HepG2 (cell line): ENCODE results near the gene PYGO2. TPM values are rescaled to one million over a fixed set of nuclear protein-coding genes. Genes with fewer than 3 reads are reported as not detected.

Experiments used
- CREM ChIP-seq, 2 experiments: sonication (generic) in 1 of 2; formaldehyde crosslinking in 1 of 2; IDR thresholded peaks; 2 replicates each; pipeline versions ENCODE4 v1.4.0 to v1.6.1; 2016 to 2020; ENCODE audit warnings: antibody characterized with exemption in 1 of 2, mild to moderate bottlenecking in 1 of 2, missing genetic modification reagents in 1 of 2
- ETV6 ChIP-seq: sonication (generic); formaldehyde crosslinking; conservative IDR thresholded peaks from 2 replicates; pipeline ENCODE4 v1.4.0; 2020; ENCODE audit warnings: missing genetic modification reagents
- NR3C1 ChIP-seq: sonication (generic); formaldehyde crosslinking; IDR thresholded peaks from 2 replicates; pipeline ENCODE4 v1.4.0; 2020; ENCODE audit warnings: missing genetic modification reagents
- SMYD3 ChIP-seq: sonication (generic); formaldehyde crosslinking; IDR thresholded peaks from 2 replicates; pipeline ENCODE4 v1.8.1; 2023; ENCODE audit warnings: mild to moderate bottlenecking, missing genetic modification reagents
- TAF15 ChIP-seq: fragments of 200-400 bp; formaldehyde crosslinking; IDR thresholded peaks from one replicate; pipeline ENCODE4 v1.6.1; 2018; ENCODE audit warnings: mild to moderate bottlenecking, low read depth, low read length; ENCODE audit not compliant: poor library complexity, severe bottlenecking
- ZMYM4 ChIP-seq: sonication (generic); formaldehyde crosslinking; IDR thresholded peaks from 2 replicates; pipeline ENCODE4 v1.8.1; 2023; ENCODE audit warnings: mild to moderate bottlenecking, missing genetic modification reagents
- ZNF652 ChIP-seq: IDR thresholded peaks from 2 replicates; pipeline ENCODE4 v1.6.1; 2016; ENCODE audit warnings: low read depth, borderline replicate concordance
- polyA plus RNA-seq, 8 experiments: library from polyadenylated mRNA; depleted of rRNA in 3 of 8; stranded (reverse) in 7 of 8; unstranded in 1 of 8; fragments of >200 nt; fragmentation: Illumina TruSeq in 4 of 8; extraction: Trizol in 4 of 8; gene quantifications; 2 replicates each; pipeline versions ENCODE4 v1.2.1 to v1.2.3, GENCODE V29; 2011 to 2016; ENCODE audit warnings: low read depth in 4 of 8, missing spikeins in 1 of 8, mixed read lengths in 1 of 8; ENCODE audit not compliant: insufficient read depth in 1 of 8
- total RNA-seq, 5 experiments: library from RNA; depleted of rRNA; stranded (reverse); fragments of >200 nt; fragmentation: Illumina TruSeq; extraction: Trizol; gene quantifications; 2 replicates each; pipeline ENCODE4 v1.2.3, GENCODE V29; 2016; ENCODE audit warnings: low read depth in 1 of 5
- TF ChIP-seq, protein P1 (sequence below): sonication (generic); formaldehyde crosslinking; IDR thresholded peaks from 2 replicates; pipeline ENCODE4 v1.5.0; 2020; ENCODE audit warnings: mild to moderate bottlenecking, missing genetic modification reagents, borderline replicate concordance
- TF ChIP-seq, protein P2 (sequence below): sonication (generic); formaldehyde crosslinking; IDR thresholded peaks from one replicate; pipeline ENCODE4 v1.5.1; 2020; ENCODE audit warnings: mild to moderate bottlenecking, missing genetic modification reagents; ENCODE audit errors: not compliant biosample characterization

Gene PYGO2
- total and polyA plus RNA-seq, 2 of the 13 experiments (the other 11 are each of a cell fraction or from before 2014, with no cell fraction given): 20.3 to 21.8 TPM

DNA sequence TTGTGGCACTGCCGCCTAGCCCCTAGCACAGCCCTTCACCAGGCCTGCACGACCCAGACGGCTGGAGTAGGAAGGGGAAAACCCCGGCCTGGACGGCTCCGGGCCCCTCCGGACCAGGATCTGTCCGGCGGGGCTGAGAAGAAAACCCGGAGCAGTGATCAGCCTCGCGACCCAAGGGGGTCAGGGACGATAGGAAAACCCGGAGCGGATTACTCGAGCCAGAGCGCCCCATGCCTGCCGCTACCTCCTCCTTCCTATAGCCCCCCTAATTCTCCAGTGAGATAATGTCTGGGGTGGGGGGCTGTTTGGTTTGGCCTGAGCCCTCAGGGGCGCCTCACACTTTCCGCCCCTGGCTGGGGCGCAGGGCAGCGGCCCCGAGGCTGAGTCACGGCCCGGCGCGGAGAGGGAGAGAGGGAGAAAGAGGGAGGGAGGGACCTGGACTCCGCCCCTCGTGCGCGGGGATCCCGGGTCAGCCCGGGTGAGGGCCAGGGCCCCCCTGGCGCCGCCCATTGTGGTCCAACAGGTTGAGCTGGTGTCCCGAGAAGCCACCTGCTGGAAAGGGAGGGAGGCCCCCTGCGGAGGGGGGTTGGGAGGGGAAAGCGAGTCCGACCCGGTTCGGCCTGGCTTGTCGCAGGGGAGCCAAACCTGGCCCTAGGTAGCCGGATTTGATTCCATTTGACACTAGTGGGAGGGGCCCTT lies 39.3 kb upstream of the PYGO2 start (continued):
- TF ChIP-seq, protein P1, sequence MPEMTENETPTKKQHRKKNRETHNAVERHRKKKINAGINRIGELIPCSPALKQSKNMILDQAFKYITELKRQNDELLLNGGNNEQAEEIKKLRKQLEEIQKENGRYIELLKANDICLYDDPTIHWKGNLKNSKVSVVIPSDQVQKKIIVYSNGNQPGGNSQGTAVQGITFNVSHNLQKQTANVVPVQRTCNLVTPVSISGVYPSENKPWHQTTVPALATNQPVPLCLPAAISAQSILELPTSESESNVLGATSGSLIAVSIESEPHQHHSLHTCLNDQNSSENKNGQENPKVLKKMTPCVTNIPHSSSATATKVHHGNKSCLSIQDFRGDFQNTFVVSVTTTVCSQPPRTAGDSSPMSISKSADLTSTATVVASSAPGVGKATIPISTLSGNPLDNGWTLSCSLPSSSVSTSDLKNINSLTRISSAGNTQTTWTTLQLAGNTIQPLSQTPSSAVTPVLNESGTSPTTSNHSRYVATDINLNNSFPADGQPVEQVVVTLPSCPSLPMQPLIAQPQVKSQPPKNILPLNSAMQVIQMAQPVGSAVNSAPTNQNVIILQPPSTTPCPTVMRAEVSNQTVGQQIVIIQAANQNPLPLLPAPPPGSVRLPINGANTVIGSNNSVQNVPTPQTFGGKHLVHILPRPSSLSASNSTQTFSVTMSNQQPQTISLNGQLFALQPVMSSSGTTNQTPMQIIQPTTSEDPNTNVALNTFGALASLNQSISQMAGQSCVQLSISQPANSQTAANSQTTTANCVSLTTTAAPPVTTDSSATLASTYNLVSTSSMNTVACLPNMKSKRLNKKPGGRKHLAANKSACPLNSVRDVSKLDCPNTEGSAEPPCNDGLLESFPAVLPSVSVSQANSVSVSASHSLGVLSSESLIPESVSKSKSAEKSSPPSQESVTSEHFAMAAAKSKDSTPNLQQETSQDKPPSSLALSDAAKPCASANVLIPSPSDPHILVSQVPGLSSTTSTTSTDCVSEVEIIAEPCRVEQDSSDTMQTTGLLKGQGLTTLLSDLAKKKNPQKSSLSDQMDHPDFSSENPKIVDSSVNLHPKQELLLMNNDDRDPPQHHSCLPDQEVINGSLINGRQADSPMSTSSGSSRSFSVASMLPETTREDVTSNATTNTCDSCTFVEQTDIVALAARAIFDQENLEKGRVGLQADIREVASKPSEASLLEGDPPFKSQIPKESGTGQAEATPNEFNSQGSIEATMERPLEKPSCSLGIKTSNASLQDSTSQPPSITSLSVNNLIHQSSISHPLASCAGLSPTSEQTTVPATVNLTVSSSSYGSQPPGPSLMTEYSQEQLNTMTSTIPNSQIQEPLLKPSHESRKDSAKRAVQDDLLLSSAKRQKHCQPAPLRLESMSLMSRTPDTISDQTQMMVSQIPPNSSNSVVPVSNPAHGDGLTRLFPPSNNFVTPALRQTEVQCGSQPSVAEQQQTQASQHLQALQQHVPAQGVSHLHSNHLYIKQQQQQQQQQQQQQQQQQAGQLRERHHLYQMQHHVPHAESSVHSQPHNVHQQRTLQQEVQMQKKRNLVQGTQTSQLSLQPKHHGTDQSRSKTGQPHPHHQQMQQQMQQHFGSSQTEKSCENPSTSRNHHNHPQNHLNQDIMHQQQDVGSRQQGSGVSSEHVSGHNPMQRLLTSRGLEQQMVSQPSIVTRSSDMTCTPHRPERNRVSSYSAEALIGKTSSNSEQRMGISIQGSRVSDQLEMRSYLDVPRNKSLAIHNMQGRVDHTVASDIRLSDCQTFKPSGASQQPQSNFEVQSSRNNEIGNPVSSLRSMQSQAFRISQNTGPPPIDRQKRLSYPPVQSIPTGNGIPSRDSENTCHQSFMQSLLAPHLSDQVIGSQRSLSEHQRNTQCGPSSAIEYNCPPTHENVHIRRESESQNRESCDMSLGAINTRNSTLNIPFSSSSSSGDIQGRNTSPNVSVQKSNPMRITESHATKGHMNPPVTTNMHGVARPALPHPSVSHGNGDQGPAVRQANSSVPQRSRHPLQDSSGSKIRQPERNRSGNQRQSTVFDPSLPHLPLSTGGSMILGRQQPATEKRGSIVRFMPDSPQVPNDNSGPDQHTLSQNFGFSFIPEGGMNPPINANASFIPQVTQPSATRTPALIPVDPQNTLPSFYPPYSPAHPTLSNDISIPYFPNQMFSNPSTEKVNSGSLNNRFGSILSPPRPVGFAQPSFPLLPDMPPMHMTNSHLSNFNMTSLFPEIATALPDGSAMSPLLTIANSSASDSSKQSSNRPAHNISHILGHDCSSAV (CRISPR knock-in tag): no peak
- TF ChIP-seq ZMYM4: peak; percentile 50; the same call in 1 of the 2 replicates
- TF ChIP-seq, protein P2, sequence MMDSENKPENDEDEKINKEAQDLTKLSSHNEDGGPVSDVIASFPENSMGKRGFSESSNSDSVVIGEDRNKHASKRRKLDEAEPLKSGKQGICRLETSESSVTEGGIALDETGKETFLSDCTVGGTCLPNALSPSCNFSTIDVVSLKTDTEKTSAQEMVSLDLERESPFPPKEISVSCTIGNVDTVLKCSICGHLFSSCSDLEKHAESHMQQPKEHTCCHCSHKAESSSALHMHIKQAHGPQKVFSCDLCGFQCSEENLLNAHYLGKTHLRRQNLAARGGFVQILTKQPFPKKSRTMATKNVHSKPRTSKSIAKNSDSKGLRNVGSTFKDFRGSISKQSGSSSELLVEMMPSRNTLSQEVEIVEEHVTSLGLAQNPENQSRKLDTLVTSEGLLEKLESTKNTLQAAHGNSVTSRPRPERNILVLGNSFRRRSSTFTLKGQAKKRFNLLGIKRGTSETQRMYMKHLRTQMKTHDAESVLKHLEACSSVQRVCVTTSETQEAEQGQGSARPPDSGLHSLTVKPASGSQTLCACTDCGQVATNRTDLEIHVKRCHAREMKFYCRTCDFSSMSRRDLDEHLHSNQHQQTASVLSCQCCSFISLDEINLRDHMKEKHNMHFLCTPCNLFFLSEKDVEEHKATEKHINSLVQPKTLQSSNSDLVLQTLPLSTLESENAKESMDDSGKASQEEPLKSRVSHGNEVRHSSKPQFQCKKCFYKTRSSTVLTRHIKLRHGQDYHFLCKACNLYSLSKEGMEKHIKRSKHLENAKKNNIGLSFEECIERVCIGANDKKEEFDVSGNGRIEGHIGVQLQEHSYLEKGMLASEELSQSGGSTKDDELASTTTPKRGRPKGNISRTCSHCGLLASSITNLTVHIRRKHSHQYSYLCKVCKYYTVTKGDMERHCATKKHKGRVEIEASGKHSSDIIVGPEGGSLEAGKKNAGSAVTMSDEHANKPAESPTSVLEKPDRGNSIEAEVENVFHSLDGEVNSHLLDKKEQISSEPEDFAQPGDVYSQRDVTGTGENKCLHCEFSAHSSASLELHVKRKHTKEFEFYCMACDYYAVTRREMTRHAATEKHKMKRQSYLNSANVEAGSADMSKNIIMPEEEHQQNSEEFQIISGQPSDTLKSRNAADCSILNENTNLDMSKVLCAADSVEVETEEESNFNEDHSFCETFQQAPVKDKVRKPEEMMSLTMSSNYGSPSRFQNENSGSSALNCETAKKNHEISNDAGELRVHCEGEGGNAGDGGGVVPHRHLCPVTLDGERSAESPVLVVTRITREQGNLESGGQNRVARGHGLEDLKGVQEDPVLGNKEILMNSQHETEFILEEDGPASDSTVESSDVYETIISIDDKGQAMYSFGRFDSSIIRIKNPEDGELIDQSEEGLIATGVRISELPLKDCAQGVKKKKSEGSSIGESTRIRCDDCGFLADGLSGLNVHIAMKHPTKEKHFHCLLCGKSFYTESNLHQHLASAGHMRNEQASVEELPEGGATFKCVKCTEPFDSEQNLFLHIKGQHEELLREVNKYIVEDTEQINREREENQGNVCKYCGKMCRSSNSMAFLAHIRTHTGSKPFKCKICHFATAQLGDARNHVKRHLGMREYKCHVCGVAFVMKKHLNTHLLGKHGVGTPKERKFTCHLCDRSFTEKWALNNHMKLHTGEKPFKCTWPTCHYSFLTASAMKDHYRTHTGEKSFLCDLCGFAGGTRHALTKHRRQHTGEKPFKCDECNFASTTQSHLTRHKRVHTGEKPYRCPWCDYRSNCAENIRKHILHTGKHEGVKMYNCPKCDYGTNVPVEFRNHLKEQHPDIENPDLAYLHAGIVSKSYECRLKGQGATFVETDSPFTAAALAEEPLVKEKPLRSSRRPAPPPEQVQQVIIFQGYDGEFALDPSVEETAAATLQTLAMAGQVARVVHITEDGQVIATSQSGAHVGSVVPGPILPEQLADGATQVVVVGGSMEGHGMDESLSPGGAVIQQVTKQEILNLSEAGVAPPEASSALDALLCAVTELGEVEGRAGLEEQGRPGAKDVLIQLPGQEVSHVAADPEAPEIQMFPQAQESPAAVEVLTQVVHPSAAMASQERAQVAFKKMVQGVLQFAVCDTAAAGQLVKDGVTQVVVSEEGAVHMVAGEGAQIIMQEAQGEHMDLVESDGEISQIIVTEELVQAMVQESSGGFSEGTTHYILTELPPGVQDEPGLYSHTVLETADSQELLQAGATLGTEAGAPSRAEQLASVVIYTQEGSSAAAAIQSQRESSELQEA: no peak
- TF ChIP-seq ETV6: no peak
- no peak for TF ChIP-seq NR3C1 (CRISPR knock-in tag)
- TF ChIP-seq ZNF652 (CRISPR knock-in tag): peak; percentile 10; the same call in 1 of the 2 replicates
- TF ChIP-seq SMYD3 (CRISPR knock-in tag): peak; percentile 53; the same call in 1 of the 2 replicates
- peak; percentile 39; the same call in 1 of the 2 replicates for TF ChIP-seq CREM (IDR thresholded peaks at IDR 0.05)
- TF ChIP-seq CREM (CRISPR knock-in tag; IDR thresholded peaks at IDR 0.05): no peak
- TF ChIP-seq TAF15: no peak
